ENCODE results near the gene TBC1D22A.

- no peak for TF ChIP-seq CTCF (IDR thresholded peaks at IDR 0.05; ENCODE audit: low read depth, low read length)
- no peak for TF ChIP-seq EZH2phosphoT487 (IDR thresholded peaks at IDR 0.05; ENCODE audit: low read depth)
These were observed 85.7 kb downstream of the TBC1D22A start for GRCh38 chr22:46848197-46848596.

Measured in OCI-LY3 (cell line).